Fibroblast of villous mesenchyme (primary cell): Measurements from ENCODE around the gene UBE2B. TPM values are rescaled to one million over a fixed set of nuclear protein-coding genes. Genes with fewer than 3 reads are reported as not detected.
"Not testable (repeated sequence)": the region's sequence is repeated elsewhere in the genome, so short reads cannot be mapped to it uniquely, and the experiment has no call there.

Experiments used
- DNase-seq: peaks from one replicate; pipeline ENCODE4 v3.0.0-alpha.2; 2010; ENCODE audit warnings: low read depth
- H3K4me3 ChIP-seq: 2 replicates; pipeline ENCODE4 v1.5.1; 2011; ENCODE audit warnings: low read depth, mild to moderate bottlenecking, low read length
- CTCF ChIP-seq: IDR thresholded peaks from 2 replicates; pipeline ENCODE4 v1.5.1; 2012; ENCODE audit warnings: low read depth, mild to moderate bottlenecking, low read length; ENCODE audit not compliant: insufficient read depth
- total RNA-seq: library from RNA; depleted of rRNA; stranded (reverse); fragments of >200 nt; gene quantifications from 2 replicates; pipeline ENCODE4 v1.2.3, GENCODE V29; 2012

The UBE2B gene
- total RNA-seq, 1 donor: 28.9 TPM

DNA sequence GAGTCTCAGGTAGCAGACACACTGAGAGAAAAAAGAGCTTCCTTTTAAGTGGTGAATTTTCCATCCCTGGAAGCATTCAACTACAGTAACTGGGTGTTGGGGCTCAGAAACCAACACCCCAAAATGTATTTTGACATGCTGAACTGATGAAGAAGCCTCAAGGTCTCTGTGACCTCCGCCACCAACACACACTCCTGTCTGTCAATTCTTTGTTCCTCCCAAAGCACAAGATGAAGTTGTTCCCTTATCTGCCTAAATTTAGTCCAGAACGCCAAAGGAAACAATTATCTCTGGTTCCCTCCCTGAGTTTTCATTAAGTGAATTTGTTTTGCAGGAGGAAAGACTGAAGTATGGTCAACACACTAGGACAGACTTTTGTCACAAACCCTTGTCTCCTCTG lies 41.7 kb downstream of the UBE2B start:
- no peak for TF ChIP-seq CTCF
- DNase-seq: no peak
- no peak overlapping the region for H3K4me3 ChIP-seq

DNA sequence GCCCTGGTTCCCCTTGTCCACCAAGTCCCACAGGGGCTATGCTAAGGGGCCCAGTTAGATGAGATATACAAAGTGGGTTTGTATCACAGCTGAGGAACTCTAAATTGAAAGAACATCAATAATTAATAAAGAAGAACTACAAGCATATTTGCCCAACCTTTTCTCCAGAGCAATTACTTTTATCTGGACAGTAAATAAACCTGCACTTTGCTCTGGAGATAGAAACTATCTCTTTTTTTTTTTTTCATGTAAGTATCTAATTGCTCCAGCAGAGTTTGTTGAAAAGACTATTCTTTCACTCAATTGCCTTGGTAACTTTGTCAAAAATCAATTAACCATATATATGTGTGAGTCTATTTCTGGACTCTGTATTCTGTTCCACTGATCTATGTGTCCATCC lies 46.3 kb downstream of the UBE2B start:
- no peak for TF ChIP-seq CTCF
- DNase-seq: no peak
- no peak overlapping the region for H3K4me3 ChIP-seq

DNA sequence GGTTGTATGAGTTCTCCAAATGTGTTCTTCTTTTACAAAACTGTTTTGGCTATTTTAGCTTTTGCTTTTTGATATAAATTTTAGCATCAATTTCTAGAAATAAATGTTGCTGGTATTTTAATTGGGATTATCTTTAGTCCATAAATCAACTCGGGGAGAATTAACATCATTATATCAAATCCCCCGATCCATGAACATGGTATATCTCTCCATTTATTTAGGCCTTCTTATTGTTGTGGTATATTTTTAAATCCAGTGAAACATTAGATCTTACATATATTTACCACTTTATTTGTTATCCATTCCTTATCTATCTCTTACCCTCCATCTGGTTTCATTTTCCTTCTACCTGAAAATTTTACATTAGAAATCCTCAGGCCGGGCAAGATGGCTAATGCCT lies 47.6 kb downstream of the UBE2B start:
- H3K4me3 ChIP-seq: no peak overlapping the region
- DNase-seq: no peak
- no peak for TF ChIP-seq CTCF

GRCh38 chr5:134420343-134420742 lies 49.0 kb downstream of the UBE2B start:
- peak; percentile 27 for DNase-seq
- TF ChIP-seq CTCF: no peak
- no peak overlapping the region for H3K4me3 ChIP-seq

DNA sequence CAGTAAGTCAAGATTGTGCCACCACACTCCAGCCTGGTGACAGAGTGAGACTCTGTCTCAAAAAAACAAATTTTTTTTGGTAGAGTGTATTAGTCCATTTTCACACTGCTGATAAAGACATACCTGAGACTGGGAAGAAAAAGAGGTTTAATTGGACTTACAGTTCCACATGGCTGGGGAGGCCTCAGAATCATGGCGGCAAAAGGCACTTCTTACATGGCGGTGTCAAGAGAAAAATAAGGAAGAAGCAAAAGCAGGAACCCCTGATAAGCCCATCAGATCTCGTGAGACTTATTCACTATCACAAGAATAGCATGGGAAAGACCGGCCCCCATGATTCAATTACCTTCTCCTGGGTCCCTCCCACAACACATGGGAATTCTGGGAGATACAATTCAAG lies 49.7 kb downstream of the UBE2B start:
- not testable (repeated sequence) for DNase-seq, H3K4me3 ChIP-seq

- no peak for TF ChIP-seq CTCF
- DNase-seq: no peak
- no peak overlapping the region for H3K4me3 ChIP-seq
Observed at GRCh38 chr5:134422791-134423365, 51.5 kb downstream of the UBE2B start.

- H3K4me3 ChIP-seq: no peak overlapping the region
- TF ChIP-seq CTCF: no peak
- no peak for DNase-seq
Observed at GRCh38 chr5:134423376-134423775, 52.0 kb downstream of the UBE2B start.

GRCh38 chr5:134426361-134426760 lies 55.0 kb downstream of the UBE2B start:
- TF ChIP-seq CTCF: no peak
- no peak overlapping the region for H3K4me3 ChIP-seq
- DNase-seq: no peak
